HG02642 (cell line): ENCODE results near the gene PPP1R9A.

ENCODE experiments used
- ATAC-seq: cut with Tn5 transposase; IDR thresholded peaks from one replicate; pipeline ENCODE4 v1.9.1; 2021; ENCODE audit warnings: mild to moderate bottlenecking; ENCODE audit not compliant: unreplicated experiment, poor library complexity

PPP1R9A gene

DNA sequence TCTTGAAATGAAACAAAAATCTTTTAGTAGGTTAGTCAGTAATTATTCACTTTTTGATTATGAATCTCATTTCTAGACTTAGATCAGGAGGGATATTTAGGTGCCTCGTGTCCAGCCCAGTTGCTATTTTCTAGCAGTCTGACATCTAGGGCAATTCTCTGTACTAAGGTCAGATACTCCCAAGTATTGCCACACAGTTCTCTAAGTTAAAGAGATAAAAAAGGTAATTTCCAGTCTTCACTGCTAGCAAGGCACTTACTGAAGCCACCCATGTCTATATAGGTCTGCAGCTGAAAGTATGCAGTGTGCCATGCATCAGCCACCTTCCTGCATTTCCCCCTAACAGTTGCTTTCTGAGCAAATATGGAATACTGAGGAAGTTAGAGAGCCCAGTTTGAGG, 333.5 kb downstream of the PPP1R9A start:
- no peak for ATAC-seq

DNA sequence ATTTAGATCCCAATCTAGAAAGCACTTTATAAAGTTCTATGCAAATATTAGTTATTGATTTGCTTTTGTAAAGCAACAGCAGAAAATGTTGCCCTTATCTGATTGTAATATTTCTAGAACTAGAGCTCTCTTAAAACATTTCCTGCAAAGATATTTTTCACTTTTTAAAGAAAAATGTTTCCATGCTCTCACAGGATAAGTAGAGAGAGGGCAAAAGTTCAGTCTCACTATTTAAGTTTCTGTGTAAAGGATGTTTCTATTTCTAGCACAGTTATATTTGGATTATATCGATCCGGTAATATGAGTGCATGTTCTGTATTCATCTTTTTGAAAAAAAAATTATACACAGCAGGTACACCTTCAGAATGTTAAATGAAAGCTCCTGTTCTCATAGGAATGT, 334.9 kb downstream of the PPP1R9A start:
- no peak for ATAC-seq

DNA sequence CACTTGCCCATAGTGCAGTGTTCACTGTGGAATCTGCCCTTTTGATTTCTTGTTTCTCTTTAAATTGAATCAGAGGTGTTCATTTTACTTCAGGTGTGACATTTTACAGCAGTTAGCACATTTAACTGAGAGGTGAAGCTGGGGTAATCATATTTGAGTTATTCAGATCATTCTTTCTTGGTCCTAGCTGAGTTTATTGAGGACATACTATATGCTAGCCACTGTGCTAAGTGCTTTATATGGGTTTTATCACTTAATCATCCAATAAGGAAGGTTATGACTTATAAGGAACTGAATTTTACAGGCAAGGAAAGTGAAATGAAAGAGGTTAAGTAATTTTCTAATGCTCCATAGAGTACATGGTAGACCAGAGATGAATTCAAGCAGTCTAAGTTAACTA, 337.2 kb downstream of the PPP1R9A start:
- no peak for ATAC-seq

DNA sequence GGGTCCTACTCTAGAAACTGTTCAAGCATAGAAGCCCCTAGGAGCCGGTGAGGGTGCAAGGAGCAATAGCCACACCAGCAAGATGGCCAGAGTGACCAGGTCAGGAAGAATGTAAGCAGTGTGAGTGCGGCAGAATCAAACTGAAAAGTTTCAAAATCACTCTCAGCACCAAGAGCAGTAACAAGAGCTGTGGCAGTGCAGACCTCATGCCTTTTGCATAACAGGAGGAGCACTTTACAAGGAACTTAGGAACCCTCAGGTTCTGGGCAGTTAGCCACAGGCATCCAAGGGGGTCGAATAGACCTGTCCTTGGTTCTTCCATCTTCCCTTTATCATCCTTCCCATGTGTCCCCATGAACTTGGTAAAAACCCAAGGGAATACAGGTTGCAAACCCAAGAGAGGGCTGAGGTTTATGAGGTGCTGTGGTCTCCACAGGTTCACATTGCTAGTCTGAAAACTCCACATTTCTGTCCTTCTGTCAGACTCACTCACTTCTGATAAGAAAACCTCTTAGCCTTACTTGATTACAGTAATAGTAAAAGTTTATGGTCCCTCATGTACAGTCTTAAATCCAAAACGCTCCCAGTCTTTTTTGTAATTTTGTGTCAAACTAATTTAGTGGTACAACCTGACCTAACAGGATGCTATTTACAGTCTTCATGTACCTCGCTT, 338.6 kb downstream of the PPP1R9A start:
- ATAC-seq: no peak

DNA sequence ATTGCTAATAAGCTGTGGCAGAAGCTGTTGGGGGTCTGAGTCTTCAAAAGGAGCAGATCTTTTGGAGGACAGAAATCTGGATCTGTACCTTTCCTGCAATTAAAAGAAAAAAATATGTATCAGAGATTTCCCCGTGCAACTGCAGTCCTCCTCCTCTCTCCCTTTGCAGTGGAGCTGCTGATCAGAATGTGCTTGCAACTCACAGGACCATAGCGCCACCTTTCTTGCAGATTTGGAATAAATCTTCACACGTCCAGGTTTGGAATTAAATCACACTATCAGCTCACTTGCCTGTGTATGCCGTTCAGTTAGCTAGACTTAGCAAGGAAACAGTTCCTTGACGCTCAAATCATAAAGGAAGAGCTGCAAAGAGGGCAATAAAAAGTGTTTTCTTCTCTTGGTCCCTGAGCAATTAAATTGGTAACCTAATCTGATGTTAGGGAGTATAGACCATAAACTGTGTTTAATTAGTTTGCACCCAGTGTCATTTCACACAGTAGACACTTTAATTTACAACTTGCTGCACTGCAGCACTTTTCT, 339.5 kb downstream of the PPP1R9A start:
- no peak for ATAC-seq

- ATAC-seq: no peak
Observed at GRCh38 chr7:95250571-95250970, 343.2 kb downstream of the PPP1R9A start.

GRCh38 chr7:95251966-95252365, 344.6 kb downstream of the PPP1R9A start:
- ATAC-seq: no peak

GRCh38 chr7:95253986-95254385, 346.6 kb downstream of the PPP1R9A start:
- no peak for ATAC-seq

DNA sequence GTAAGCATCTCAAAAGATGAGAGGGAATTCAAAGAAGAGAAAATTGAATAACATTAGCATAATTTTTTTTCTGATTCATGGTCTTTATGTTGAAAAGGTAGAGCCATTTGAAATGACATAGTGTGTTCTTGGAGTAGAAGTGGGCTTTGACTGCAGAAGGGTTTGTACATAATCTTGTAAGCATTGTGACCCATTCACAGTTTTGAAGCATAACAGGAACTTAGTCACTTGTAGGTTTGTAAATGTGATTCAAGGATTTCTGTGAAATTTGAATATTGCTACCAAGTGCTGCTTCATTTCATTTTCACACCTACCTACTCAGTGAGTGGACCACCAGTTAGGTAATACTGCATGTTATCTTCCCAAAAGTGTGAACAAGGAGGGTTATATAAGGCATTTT, 348.3 kb downstream of the PPP1R9A start:
- no peak for ATAC-seq

GRCh38 chr7:95261895-95262415, 354.6 kb downstream of the PPP1R9A start:
- no peak for ATAC-seq

DNA sequence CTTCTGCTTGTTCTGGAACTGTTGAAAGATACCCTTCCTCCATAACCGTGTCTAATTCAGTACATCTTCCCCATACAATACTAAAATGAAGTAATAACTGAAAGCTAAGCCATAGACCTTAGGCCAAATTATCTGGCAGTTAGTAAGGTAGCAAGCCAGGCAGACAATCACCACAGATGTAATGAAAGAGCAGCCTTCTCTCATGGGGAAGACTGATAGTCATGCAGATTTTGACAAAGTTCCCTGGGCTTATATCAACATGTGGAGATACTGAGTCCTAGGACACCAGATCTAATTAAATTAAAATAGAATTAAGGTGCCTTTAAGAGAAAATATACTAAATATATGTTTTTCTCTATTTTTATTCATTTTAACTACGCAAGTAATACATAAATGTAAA, 355.5 kb downstream of the PPP1R9A start:
- no peak for ATAC-seq

- no peak for ATAC-seq
Observed at GRCh38 chr7:95263785-95264362, 356.5 kb downstream of the PPP1R9A start.

DNA sequence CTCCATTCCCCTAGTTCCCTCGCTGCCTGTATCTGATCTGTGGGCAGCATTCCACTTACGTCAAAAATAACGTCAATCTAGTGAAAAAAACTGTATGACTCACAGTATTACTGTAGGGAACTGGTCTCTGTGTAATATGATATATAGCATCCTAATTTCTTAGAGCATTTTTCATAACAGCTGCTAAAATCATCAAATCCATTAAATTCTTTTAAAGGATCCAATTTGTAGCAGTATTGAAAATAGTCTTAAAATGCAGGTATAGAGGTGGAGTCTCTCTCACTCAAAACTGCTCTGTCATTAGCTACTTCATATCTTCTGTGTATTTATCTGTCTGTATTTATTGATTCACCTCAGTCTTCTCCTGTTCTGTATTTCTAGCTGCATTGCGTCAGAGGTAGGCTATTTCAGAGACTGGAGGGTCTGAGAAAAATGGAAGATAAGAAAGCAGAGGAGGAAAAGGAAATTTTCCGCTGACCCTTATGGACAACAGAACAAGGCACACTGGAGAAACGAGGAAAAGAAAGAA, 357.0 kb downstream of the PPP1R9A start:
- no peak for ATAC-seq

GRCh38 chr7:95265634-95266033, 358.2 kb downstream of the PPP1R9A start:
- no peak for ATAC-seq

- ATAC-seq: no peak
Observed at GRCh38 chr7:95267754-95268153, 360.4 kb downstream of the PPP1R9A start.

- ATAC-seq: no peak
Observed at GRCh38 chr7:95269640-95270039, 362.2 kb downstream of the PPP1R9A start.

GRCh38 chr7:95276114-95276513, 368.7 kb downstream of the PPP1R9A start:
- no peak for ATAC-seq

- ATAC-seq: no peak
Observed at GRCh38 chr7:95279417-95279816, 372.0 kb downstream of the PPP1R9A start.

DNA sequence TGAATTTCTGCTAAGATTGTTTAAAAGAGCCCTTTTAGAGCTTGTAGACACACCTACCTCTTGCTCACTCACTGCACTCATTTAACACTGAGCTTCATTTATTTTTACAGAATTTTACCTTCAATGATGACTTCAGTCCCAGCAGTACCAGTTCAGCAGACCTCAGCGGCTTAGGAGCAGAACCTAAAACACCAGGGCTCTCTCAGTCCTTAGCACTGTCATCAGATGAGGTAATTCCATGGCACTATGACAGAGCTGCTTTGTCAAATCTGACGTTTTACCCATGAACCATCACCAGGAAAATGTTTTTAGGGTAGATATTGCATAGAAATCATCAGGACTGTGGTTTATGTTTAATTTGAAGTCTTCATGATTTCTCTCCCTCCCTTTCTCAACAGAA, 378.7 kb downstream of the PPP1R9A start:
- no peak for ATAC-seq

GRCh38 chr7:95290166-95290830, 382.9 kb downstream of the PPP1R9A start:
- no peak for ATAC-seq

- no peak for ATAC-seq
Observed at GRCh38 chr7:95295397-95295796, 388.0 kb downstream of the PPP1R9A start.
